ENCODE results near the gene SNAP47.
A peak's percentile ranks its signal among the peaks of the same experiment; 100 is the strongest.

SNAP47 gene

GRCh38 chr1:227739636-227740035 lies 4.4 kb downstream of the SNAP47 start:
- no peak for DNase-seq (ENCODE audit: low read depth)
- no peak overlapping the region for H3K4me3 ChIP-seq (ENCODE audit: low read depth, low read length)
- TF ChIP-seq, protein P1, sequence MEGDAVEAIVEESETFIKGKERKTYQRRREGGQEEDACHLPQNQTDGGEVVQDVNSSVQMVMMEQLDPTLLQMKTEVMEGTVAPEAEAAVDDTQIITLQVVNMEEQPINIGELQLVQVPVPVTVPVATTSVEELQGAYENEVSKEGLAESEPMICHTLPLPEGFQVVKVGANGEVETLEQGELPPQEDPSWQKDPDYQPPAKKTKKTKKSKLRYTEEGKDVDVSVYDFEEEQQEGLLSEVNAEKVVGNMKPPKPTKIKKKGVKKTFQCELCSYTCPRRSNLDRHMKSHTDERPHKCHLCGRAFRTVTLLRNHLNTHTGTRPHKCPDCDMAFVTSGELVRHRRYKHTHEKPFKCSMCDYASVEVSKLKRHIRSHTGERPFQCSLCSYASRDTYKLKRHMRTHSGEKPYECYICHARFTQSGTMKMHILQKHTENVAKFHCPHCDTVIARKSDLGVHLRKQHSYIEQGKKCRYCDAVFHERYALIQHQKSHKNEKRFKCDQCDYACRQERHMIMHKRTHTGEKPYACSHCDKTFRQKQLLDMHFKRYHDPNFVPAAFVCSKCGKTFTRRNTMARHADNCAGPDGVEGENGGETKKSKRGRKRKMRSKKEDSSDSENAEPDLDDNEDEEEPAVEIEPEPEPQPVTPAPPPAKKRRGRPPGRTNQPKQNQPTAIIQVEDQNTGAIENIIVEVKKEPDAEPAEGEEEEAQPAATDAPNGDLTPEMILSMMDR (IDR thresholded peaks at IDR 0.05; ENCODE audit: low read depth, low read length, missing control alignments), result no peak

DNA sequence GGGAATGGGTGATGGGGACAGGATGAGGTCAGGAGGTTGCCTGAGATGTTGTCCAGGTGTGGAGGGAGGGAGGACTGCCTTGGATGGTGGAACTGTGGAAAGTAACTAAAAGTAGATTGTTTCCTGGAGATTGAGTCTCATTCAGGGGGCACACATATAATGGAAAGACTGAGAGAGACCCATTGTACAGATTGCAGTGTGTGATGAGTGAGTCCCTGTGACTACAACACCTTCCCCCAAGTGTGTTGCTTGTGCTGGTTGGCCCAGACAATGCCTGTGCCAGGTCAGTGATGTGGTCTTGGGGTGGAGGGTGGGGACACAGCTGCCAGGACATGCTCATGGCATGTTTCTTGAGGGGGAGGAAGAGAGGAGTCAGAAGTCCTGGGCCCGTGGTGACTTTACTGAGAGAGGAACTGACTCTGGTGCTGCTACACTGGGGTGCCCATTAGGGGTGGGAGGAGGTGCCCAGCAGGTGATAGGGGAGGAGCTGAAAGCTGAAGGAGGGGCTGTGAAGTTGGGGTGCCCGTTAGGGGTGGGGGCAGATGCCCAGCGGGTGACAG lies 5.2 kb downstream of the SNAP47 start:
- no peak for DNase-seq (ENCODE audit: low read depth)
- TF ChIP-seq, protein P1 (IDR thresholded peaks at IDR 0.05; ENCODE audit: low read depth, low read length, missing control alignments), result no peak
- no peak overlapping the region for H3K4me3 ChIP-seq (ENCODE audit: low read depth, low read length)

DNA sequence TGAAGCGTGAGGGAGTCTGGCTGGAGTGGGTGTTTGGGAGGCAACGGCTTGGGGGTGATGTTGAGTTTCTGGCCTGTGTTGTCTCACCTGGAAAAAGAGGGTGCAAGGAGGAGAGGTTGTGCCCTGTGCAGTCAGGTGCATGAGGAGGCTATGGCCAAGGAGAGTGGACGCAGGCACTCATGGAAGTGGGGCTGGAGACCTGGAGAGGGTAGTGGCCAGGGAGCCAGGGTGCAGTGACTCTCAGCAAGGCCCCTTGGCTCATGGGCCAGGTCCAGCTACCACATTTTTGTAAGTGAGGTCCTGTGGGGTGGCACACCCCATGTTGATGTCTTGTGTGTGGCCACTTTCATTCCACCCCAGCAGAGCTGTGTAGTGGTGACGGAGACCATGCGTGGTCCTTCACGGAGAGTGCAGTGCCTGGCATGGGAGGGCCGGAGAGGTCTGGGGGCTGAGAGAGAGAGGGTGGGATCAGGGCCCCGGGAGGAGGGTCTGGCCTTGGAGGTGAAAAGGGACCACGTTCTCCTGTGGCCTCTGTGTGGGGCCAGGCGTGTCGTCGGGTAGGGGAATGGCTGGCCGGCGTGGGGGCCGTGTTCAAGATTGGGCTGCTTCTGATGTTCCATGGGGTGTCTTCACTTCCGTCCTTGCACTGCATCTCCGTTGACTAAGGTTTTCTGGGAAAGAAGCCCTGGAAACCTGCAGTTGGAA lies 6.1 kb downstream of the SNAP47 start:
- no peak overlapping the region for H3K4me3 ChIP-seq (ENCODE audit: low read depth, low read length)
- no peak for DNase-seq (ENCODE audit: low read depth)

DNA sequence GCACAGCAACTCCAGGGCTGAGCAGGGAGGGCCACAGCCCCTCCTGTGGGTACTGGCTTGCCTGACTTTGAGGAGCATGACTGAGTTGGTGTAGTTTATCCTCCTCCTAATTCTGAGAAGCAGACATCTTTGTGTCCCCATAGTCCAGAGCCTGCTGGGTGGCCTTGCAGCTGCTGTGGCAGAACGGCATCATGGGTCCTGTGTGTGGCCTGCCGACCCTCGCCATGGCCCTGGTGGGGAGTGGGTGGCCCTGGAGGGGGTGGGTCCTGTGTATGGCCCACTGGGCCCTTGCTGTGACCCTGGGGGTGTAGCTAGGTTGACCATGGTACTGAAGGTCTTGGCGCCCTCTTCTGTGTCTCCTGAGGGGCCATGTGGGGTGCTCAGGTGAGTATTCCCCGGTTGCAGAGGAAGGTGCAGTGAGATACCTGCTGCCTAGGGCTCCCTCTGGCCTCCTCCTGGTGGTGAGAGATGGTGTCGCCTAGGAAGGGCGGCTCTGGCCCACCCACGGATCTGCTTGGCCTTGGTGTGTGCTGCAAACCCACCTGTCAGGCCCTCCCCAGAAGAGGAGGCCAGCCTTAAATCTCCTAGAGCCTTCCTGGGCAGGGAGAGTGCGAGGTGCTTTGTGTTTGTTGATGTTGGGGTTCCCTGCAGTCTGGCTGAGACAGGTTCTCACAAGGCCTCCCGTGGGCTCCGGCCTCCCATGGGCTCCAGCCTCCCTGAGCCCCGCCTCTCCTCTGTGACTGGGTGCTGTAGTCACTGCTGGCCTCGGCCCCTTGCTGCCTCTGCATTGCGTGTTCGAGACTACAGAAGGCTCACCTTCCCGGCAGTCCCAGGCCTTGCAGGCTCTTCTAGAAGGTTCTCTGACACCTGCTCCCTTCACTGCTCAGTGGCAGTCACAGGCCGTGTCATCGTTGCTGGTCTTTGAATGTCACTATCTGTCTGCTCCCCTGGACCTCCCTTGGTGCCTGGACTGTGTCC lies 7.8 kb downstream of the SNAP47 start:
- TF ChIP-seq, protein P1 (IDR thresholded peaks at IDR 0.05; ENCODE audit: low read depth, low read length, missing control alignments), result peak; percentile 7
- no peak overlapping the region for H3K4me3 ChIP-seq (ENCODE audit: low read depth, low read length)
- DNase-seq (ENCODE audit: low read depth), result no peak

More for the DNA sequence above, 6.1 kb downstream of the SNAP47 start:
- TF ChIP-seq, protein P1 (IDR thresholded peaks at IDR 0.05; ENCODE audit: low read depth, low read length, missing control alignments), result no peak

DNA sequence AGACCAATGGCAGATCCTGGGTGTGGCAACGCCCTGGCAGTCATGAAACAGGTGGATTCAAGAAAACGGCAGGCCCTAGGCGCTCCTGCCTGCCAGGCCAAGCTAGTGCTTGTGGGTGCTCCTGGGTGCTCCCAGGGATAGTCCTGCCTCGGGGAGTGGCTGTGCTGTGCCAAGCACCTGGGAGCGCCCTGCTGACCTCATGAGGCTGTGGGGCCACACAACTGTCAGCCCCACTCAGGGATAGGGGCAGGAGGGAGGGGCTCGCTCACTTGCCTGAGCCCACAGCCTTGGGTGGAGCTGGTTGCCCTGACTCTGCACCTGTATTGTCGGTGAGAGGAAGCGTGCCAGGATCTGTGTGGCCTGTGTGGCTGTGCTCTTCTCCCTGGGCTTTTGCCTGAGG lies 9.4 kb downstream of the SNAP47 start:
- DNase-seq (ENCODE audit: low read depth), result no peak
- H3K4me3 ChIP-seq (ENCODE audit: low read depth, low read length), result no peak overlapping the region
- TF ChIP-seq, protein P1 (IDR thresholded peaks at IDR 0.05; ENCODE audit: low read depth, low read length, missing control alignments), result no peak

- no peak for DNase-seq (ENCODE audit: low read depth)
- H3K4me3 ChIP-seq (ENCODE audit: low read depth, low read length), result no peak overlapping the region
- TF ChIP-seq, protein P1 (IDR thresholded peaks at IDR 0.05; ENCODE audit: low read depth, low read length, missing control alignments), result no peak
Observed at GRCh38 chr1:227745568-227746265, 10.5 kb downstream of the SNAP47 start.

Data from GM12864 (cell line).